AG04450 (cell line): Measurements from ENCODE around the gene DNAH3. TPM values are rescaled to one million over a fixed set of nuclear protein-coding genes. Genes with fewer than 3 reads are reported as not detected.

Experiments used
- CTCF ChIA-PET: fragments of 300-600, 350-600 bp; formaldehyde crosslinking; extraction: SDS; loops from one replicate; lab custom pipeline; 2022; ENCODE audit warnings: antibody characterized with exemption, inconsistent platforms; lab: Charles Lee
- POLR2A ChIA-PET: fragments of 350-600 bp; formaldehyde crosslinking; extraction: SDS; loops from one replicate; lab custom pipeline; 2021; ENCODE audit warnings: antibody characterized with exemption, inconsistent platforms; lab: Yijun Ruan, JAX
- DNase-seq: peaks from one replicate; pipeline ENCODE4 v3.0.0-alpha.2; 2011; ENCODE audit warnings: low read depth, low spot score
- H3K27ac ChIP-seq: one replicate; pipeline ENCODE4 v1.5.1; 2012; ENCODE audit warnings: low read depth, low read length, control low read depth
- H3K27me3 ChIP-seq: one replicate; pipeline ENCODE4 v1.6.0; 2012; ENCODE audit warnings: low read length; ENCODE audit not compliant: control insufficient read depth, insufficient read depth
- H3K4me3 ChIP-seq: 2 replicates; pipeline ENCODE4 v1.5.1; 2011; ENCODE audit warnings: mild to moderate bottlenecking, low read depth, low read length, control low read depth
- H3K9me3 ChIP-seq: 2 replicates; pipeline ENCODE4 v1.5.1; 2012; ENCODE audit warnings: low read length; ENCODE audit not compliant: control insufficient read depth, insufficient read depth
- CTCF ChIP-seq: IDR thresholded peaks from 2 replicates; pipeline ENCODE4 v1.5.1; 2011; ENCODE audit warnings: low read depth, low read length, control low read depth, inconsistent platforms
- polyA plus RNA-seq: library from polyadenylated mRNA; depleted of rRNA; stranded (reverse); fragments of >200 nt; gene quantifications from 2 replicates; pipeline ENCODE4 v1.2.3, GENCODE V29; 2011

The DNAH3 gene
- polyA plus RNA-seq, 1 experiment: not detected

GRCh38 chr16:20897922-20898321 is 252.7 kb downstream of the DNAH3 start:
- ChIA-PET CTCF (interaction anchor here (3.8 kb wide), 1 partner anchor 48 kb away, joined by 26 read pairs; no protein-coding TSS in a partner anchor), POLR2A (no interaction called here)
- Histone ChIP-seq H3K27me3 (no peaks in the 10 kb centered on the region), H3K27ac (no peak overlapping the region), H3K4me3 (peak overlapping the region; percentile 12; the same call in 1 of the 2 replicates), H3K9me3 (no peaks in the 10 kb centered on the region)
- no peak for DNase-seq
- TF ChIP-seq CTCF: no peak

GRCh38 chr16:20897253-20897897 is 253.3 kb downstream of the DNAH3 start:
- POLR2A ChIA-PET: no interaction called here
- H3K27me3 ChIP-seq: no peaks in the 10 kb centered on the region
- H3K9me3 ChIP-seq: no peaks in the 10 kb centered on the region
- no peak for DNase-seq
- no peak for TF ChIP-seq CTCF
- H3K27ac ChIP-seq: no peak overlapping the region
- CTCF ChIA-PET: interaction anchor here (3.8 kb wide), 1 partner anchor 48 kb away, joined by 26 read pairs; no protein-coding TSS in a partner anchor
- H3K4me3 ChIP-seq: no peak overlapping the region; the same call in 1 of the 2 replicates

DNA sequence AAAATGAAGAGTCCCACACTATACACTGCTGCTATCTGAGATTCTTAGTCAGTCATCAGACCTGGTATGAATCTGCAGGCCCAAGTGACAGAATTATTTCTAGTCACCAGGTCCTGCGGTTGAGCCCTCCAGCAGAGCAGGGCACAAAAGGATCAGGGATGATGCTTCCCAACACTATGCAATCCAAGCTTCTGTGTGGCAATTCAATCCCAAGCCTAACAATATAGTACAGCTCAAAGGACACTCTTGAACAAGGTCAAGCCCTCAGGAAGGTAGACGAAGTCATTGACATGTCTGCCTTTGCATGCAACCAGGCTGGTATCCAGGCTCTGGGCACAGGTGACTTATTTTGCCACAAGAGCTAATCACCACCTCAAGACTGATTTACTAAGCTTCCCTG is 256.3 kb downstream of the DNAH3 start:
- ChIA-PET CTCF (no interaction called here), POLR2A (no interaction called here)
- Histone ChIP-seq H3K4me3 (no peak overlapping the region), H3K9me3 (no peaks in the 10 kb centered on the region), H3K27ac (no peak overlapping the region), H3K27me3 (no peaks in the 10 kb centered on the region)
- DNase-seq: no peak
- no peak for TF ChIP-seq CTCF

DNA sequence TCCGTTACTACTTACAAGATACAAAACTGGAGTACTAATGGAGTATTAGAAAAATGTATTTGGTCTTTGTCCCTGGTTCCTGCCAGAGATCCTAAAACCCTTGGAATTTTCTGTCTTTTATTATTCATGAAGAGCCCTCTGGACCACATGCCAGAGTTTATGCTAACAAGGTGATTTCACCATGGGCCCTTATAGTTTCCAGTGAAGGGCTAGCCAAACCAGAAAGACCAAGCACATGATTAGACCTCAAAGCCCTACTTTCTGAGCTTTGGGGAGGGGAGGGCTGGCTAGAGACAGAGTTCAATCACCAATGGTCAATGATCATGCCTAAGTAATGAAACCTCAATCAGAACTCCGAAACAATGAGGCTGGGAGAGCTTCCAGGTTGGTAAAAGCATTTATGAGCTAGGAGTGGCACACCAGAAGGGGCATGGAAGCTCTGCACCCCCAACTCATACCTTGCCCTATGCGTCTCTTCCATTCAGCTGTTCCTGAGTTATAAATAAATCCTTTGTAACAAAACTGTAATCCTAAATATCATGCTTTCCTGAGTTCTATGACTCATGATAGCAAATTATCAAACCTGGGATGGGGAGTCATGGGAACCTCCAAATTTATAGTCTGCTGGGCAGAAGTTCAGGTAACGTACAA is 260.9 kb downstream of the DNAH3 start:
- CTCF ChIA-PET: interaction anchor here (0.7 to 0.9 kb wide), 2 partner anchors 21 to 39 kb away, joined by 3 to 4 read pairs; no protein-coding TSS in a partner anchor
- POLR2A ChIA-PET: interaction anchor here (1.1 kb wide), 1 partner anchor 10 kb away, joined by 3 read pairs; the partner anchor contains the start of gene DCUN1D3
- Histone ChIP-seq H3K9me3 (no peaks in the 10 kb centered on the region), H3K27ac (no peak overlapping the region), H3K27me3 (no peaks in the 10 kb centered on the region), H3K4me3 (no peak overlapping the region)
- DNase-seq: no peak
- no peak for TF ChIP-seq CTCF

GRCh38 chr16:20887207-20887606 is 263.4 kb downstream of the DNAH3 start:
- Histone ChIP-seq H3K4me3 (no peak overlapping the region), H3K27ac (no peak overlapping the region), H3K9me3 (no peaks in the 10 kb centered on the region), H3K27me3 (no peaks in the 10 kb centered on the region)
- POLR2A ChIA-PET: interaction anchor here (0.9 kb wide), 1 partner anchor 13 kb away, joined by 4 read pairs; the partner anchor contains the start of genes DCUN1D3 and LYRM1
- no peak for TF ChIP-seq CTCF
- CTCF ChIA-PET: no interaction called here
- DNase-seq: no peak
